ENCODE data around the gene AP4S1.

GRCh38 chr14:31139301-31139847, 113.9 kb downstream of the AP4S1 start:
- TF ChIP-seq CTCF (IDR thresholded peaks at IDR 0.05) = no peak
- no peak for TF ChIP-seq POLR2A (IDR thresholded peaks at IDR 0.05)
